Left ventricle myocardium superior (tissue), 1 donor: ENCODE measurements around the gene MARCHF3. TPM values are rescaled to one million over a fixed set of nuclear protein-coding genes. Genes with fewer than 3 reads are reported as not detected.
"Not testable (repeated sequence)": the region's sequence is repeated elsewhere in the genome, so short reads cannot be mapped to it uniquely, and the experiment has no call there.

ENCODE experiments used
- ATAC-seq: fragments of 200-7000 bp; cut with Tn5 transposase; one replicate; pipeline ENCODE4 v1.9.1; 2020; ENCODE audit warnings: mild to moderate bottlenecking, moderate library complexity
- DNase-seq: peaks from one replicate; pipeline ENCODE4 v3.0.0-alpha.2; 2020
- intact Hi-C: fragments of 100-400 bp; cut with micrococcal nuclease; formaldehyde crosslinking; loops from one replicate; pipeline ENCODE4 v1.11.0; 2022
- total RNA-seq: library from RNA; stranded (reverse); fragmentation: NEBNext Ultra II Directional; extraction: Animal tissue kit (Norgen Biotek cat#: 25700); gene quantifications from one replicate; pipeline ENCODE4 v1.2.1, GENCODE V29; 2021
- donor health status: DM: no; HTN: yes; CAD: no; lungs with severe emphysema.

Gene MARCHF3
- total RNA-seq, 1 donor from 2014 or later, result 25.0 TPM

DNA sequence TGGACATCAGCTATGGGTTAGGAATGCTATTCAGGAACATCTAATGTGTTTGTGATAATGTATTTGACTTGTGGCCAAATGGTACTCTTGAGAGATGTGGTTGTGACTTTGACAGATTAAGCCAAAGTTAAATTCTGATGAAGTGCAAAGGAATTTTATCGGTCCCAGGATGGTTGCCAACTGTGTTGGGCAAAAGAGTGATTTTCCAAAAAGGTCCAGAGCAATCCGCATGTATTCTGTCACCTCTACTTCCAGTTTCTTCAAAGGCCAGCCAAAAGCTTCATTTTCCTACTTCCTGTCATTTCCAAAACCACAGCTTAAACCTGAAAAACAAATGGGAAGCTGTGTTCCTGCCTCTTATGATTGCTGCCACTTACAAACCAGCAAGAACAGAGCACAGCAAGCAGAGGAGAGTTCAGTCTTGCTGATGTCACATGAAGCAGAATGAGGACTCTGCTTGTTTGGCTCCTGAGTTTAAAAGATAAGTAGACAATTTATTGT lies 59.8 kb downstream of the MARCHF3 start:
- DNase-seq, result no peak
- intact Hi-C loops, result no loop called here
- peak; percentile 77 for ATAC-seq

- ATAC-seq, result no peak
- intact Hi-C loops, result loop anchor here (10.0 kb wide), 1 partner anchor 45 kb away; no protein-coding TSS in a partner anchor
Observed at GRCh38 chr5:126969548-126969947, 60.8 kb downstream of the MARCHF3 start.

GRCh38 chr5:126967808-126968466 lies 62.4 kb downstream of the MARCHF3 start:
- intact Hi-C loops, result loop anchor here (10.0 kb wide), 1 partner anchor 47 kb away; no protein-coding TSS in a partner anchor
- ATAC-seq (no peak), DNase-seq (no peak)

More at GRCh38 chr5:126969548-126969947, 60.8 kb downstream of the MARCHF3 start:
- no peak for DNase-seq

DNA sequence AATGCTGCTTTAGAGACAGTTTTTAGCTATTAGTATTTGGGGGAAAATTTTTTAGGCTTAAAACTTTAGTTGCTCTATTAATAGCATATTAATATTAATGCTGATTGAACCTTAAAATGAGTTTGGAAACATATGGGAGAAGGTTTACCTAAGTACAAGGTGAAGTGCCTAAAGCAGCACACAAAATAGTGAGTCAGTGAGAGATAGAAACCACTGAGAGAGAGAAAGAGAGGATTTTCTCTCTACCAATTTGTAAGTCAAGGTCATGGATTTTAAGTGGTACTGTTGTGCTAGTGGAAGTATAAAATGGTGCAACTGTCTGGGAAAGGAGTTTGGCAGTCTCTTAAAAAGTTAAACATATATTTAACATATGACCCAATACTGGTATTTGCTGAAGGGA lies 64.9 kb downstream of the MARCHF3 start:
- intact Hi-C loops, result loop anchor here (10.0 kb wide), 1 partner anchor 49 kb away; no protein-coding TSS in a partner anchor
- ATAC-seq (no peak), DNase-seq (no peak)

DNA sequence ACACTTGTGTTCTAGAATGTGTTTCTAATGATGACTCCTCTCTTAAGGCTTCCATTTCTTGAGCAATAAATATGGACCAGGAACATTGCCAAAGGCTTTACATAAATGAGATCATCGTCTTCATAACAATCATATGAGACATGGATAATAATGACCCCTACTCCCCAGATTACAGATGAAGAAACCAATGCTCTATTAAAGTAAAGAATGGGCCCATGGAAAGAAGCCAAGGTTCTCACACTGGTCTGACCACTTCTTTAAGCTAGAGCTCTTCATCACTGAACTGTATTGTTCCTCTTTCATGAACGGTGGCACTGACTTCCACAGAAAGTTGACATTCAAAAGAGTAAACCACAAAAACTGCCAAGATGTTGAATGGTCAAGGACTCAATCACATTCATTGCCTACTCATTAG lies 65.3 kb downstream of the MARCHF3 start:
- DNase-seq (no peak), ATAC-seq (no peak)
- intact Hi-C loops, result loop anchor here (10.0 kb wide), 1 partner anchor 50 kb away; no protein-coding TSS in a partner anchor

DNA sequence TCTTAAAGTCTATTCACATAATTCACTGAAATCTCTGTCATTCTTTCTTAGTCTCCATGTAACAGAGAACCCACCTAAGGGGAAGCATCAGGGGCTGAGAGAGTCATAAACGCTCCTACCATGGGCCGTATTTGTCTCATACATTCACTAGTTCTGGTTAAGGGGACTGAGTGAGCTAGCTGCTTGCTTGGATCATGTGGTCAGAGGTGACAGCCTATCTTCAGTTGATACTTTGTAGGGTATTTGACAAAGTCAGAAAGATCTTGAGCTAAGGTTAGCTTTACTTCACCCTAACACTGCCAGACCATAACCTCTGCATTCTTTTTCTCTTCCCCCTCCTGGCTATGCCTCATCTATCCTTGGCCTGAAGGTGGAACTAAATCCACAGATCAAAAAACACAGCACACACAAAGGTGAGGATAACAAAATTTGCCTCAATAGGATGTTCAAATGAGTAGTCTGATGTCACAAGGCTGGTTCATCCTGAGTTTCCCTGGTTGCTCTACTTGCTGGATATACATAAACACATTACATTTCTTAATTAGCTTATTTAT lies 66.5 kb downstream of the MARCHF3 start:
- no peak for DNase-seq
- intact Hi-C loops, result loop anchor here (10.0 kb wide), 1 partner anchor 51 kb away; no protein-coding TSS in a partner anchor
- peak; percentile 60 for ATAC-seq

DNA sequence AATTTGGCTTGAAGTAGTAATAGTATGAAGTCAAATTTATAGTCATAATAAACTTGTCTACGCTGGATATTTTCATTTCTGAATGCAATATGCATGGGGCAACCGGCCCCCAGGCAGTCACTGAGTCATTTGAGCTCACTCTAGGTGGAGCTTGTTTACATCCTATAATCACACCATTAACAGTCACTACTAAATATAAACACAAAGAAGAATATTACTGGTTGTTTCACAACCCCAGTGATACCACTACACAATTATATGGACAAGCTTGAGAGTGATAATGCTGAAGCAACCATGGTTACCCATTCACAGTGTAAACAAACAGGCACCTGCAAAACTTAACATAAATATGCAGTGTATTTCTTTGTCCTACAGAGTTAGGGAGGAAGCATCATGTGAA lies 68.7 kb downstream of the MARCHF3 start:
- DNase-seq (no peak), ATAC-seq (peak; percentile 66)
- intact Hi-C loops, result loop anchor here (10.0 kb wide), 1 partner anchor 53 kb away; no protein-coding TSS in a partner anchor

DNA sequence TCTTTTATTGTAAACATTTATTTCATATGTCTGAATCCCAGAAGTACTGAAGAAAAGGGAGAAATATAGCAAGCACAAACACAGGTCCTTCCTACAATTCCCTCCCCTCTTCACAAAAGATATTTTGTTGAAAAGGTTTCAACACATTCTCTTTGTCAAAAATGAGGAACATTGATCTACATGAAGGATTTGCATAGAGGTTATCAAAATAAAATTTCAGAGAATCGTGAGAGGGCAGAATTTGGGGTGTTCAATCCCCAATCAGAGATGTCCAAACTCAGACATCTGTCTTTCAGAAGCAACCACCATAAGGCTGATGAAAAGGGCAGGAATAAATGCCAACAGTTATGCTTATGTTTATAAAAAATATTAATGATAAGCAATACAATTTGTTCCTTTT lies 69.2 kb downstream of the MARCHF3 start:
- intact Hi-C loops, result loop anchor here (10.0 kb wide), 1 partner anchor 54 kb away; no protein-coding TSS in a partner anchor
- ATAC-seq (no peak), DNase-seq (no peak)

DNA sequence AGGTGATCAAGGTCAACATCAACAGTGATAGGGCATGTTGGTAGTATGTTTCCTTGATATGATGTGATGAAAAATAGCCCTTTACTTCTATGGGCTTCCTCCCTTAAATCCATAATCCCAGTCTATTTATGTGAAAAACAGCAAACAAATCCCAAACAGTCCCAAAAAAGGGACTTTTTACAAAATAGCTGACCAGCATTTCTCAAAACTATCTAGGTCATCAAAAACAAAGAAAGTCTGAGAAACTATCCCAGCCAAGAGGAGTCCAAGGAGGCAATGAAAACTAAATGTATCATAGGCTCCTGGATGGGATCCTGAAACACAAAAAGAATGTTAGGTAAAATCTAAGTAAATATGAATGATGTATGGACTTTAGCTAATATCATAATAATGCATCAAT lies 71.2 kb downstream of the MARCHF3 start:
- ATAC-seq (no peak), DNase-seq (no peak)
- intact Hi-C loops, result no loop called here

GRCh38 chr5:126956991-126957390 lies 73.4 kb downstream of the MARCHF3 start:
- intact Hi-C loops, result no loop called here
- no peak for DNase-seq
- ATAC-seq, result no peak

GRCh38 chr5:126954981-126955380 lies 75.4 kb downstream of the MARCHF3 start:
- DNase-seq, result no peak
- ATAC-seq, result no peak
- intact Hi-C loops, result no loop called here

GRCh38 chr5:126953640-126954039 lies 76.7 kb downstream of the MARCHF3 start:
- intact Hi-C loops, result no loop called here
- ATAC-seq (no peak), DNase-seq (no peak)

DNA sequence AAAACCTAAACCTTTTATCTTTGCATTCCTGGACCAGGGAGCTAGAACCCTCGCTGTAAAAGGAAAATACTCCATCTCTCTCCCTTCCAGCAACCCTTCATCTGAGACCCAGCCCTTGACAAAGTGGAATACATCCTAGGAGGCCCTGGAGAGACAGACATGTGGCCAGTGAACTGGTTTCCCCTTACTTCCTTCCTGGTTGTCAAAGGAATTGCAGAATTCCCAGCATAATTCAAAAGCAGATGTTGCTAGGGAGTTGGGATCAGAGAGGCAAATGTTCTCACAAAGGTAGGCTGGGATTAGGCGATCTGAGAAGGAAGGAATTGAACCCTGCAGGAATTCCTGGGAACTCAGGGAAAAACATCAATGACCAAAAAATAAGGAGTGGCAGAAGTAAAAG lies 80.9 kb downstream of the MARCHF3 start:
- DNase-seq (no peak), ATAC-seq (no peak)
- intact Hi-C loops, result no loop called here

GRCh38 chr5:126948453-126948852 lies 81.9 kb downstream of the MARCHF3 start:
- DNase-seq, result no peak
- no peak for ATAC-seq
- intact Hi-C loops, result no loop called here

DNA sequence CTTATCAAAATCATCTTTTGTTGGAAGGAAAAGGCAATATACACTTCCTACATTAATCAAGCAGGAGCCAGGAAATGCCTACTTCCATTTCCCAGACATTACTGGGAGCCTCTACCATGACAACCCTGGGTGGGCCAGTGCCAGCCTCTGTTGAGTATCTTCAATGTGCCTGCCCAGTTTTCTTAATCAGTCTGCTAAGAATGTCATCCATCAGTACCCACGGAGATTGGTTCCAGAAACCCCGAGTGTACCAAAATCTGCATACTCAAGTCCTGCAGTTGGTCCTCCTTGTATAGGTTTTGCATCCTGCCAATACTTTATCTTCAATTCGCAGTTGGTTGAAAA lies 82.4 kb downstream of the MARCHF3 start:
- DNase-seq, result no peak
- peak; percentile 21 for ATAC-seq
- intact Hi-C loops, result no loop called here

DNA sequence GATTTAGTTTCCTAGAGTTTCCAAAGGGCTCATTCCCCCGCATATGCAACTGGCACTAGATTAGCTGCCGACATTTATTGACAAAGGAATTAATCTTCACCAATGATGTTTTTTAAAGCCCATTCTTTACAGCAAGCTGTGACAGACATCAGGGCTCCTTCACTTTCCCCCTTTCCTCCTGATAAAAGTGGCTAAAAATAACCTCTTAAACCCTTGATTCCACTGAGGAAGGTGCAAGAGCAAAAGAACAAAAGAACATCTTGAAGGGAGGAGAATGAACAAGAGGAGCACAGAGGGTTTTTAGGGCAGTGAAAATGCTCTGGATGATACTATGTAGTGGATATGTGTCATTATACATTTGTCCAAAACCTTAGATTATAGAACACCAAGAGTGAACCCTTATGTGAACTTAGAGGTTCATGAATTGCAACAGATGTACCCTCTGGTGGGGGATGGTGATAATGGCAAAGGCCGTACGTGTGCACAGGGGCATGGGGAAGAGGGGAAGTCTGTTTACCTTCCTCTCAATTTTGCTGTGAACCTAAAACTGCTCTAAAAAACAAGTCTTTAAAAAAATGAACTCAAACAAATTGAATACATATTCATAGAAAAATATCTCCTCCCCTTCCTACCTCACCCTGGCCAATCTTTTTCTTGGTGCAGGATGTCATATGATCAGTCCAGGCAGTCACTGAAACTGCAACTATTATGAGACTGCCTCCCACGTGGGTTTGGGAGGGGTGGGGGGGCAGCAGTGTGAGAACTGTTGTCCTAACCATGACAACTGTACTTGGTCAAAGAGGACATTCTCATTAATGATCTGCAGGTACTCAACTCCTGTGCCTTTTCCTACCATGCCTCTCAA lies 83.0 kb downstream of the MARCHF3 start:
- DNase-seq (no peak), ATAC-seq (peak; percentile 66)
- intact Hi-C loops, result no loop called here

DNA sequence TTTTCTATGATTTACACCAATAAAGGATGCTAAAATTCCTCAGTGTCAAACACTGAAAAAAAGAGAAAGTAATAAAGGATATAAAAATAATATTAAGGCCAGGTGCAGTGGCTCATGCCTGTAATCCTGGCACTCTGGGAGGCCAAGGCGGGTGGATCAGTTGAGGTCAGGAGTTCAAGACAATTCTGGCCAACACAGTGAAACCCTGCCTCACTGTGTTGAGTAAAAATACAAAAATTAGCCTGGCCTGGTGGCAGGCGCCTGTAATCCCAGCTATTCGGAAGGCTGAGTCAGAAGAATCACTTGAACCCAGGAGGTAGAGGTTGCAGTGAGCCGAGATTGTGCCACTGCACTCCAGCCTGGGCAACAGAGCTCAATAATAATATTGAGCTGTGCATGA lies 87.5 kb downstream of the MARCHF3 start:
- intact Hi-C loops, DNase-seq, ATAC-seq: not testable (repeated sequence)

DNA sequence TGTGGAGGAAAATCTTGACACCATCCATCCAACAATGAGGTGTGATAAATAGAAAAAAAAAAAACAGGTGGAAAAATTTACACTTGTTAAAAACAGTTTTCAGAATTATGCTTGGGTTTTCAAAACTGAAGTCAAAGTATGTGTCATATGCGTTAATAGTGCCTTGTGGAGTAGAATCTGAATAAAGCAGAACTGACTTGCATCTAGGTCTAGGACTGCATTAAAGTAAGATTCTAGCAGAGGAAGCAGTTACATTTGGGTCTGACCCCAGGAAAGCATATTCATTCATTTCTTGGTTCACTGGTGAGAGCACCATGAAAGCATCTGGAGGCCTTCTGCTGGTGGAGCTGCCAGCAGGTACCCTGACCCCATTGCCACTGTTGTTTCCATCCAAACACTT lies 89.0 kb downstream of the MARCHF3 start:
- ATAC-seq (no peak), DNase-seq (no peak)
- intact Hi-C loops, result no loop called here

- intact Hi-C loops, result no loop called here
- ATAC-seq, result no peak
Observed at GRCh38 chr5:126939887-126940286, 90.5 kb downstream of the MARCHF3 start.

DNA sequence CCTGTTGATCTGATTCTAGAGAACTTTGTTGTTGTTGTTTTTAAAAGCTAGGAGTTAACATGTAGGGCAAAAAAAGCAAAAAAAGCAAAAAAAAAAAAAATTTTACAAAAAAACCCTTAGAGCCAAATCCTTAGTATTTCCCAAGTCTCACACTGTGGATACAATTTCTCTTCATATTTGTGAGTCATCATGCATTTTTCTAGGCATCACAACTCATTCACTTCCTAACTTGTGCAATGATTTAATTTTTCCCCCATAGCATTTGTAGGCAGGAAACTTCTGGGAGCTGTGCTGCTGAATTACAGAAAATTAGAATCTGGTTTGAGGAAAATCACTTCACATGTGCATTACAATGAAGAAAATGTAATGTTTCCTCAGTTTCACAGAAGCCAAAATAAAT lies 91.9 kb downstream of the MARCHF3 start:
- DNase-seq (no peak), ATAC-seq (peak; percentile 26)
- intact Hi-C loops, result no loop called here

More at GRCh38 chr5:126939887-126940286, 90.5 kb downstream of the MARCHF3 start:
- DNase-seq, result no peak
